Activated CD8-positive, alpha-beta T cell treated with anti-CD3 and anti-CD28 coated beads for 36 hours (primary cell): ENCODE measurements around the gene AP3B1. TPM values are rescaled to one million over a fixed set of nuclear protein-coding genes. Genes with fewer than 3 reads are reported as not detected.

ENCODE experiments used
- ATAC-seq: fragments of 200-7000 bp; cut with Tn5 transposase; one replicate; pipeline ENCODE4 v1.10.0; 2021; ENCODE audit warnings: mild to moderate bottlenecking, moderate library complexity
- CTCF ChIA-PET: fragments of 350-600 bp; sonication (Branson Sonifier 250); formaldehyde crosslinking; loops from one replicate; lab custom pipeline; 2021; ENCODE audit warnings: antibody characterized with exemption; lab: Charles Lee
- POLR2A ChIA-PET: fragments of 350-600 bp; sonication (Branson Sonifier 250); formaldehyde crosslinking; loops from one replicate; lab custom pipeline; 2021; ENCODE audit warnings: antibody characterized with exemption; lab: Charles Lee
- DNase-seq: peaks from one replicate; pipeline ENCODE4 v3.0.0-alpha.2; 2020
- H3K27ac Mint-ChIP-seq: one replicate; pipeline ENCODE4 v1.8.0; 2021; ENCODE audit warnings: mild to moderate bottlenecking, mixed read lengths
- H3K27me3 Mint-ChIP-seq: one replicate; pipeline ENCODE4 v1.8.0; 2021; ENCODE audit warnings: mixed read lengths
- H3K36me3 Mint-ChIP-seq: one replicate; pipeline ENCODE4 v1.8.0; 2021; ENCODE audit warnings: low read depth, mixed read lengths
- H3K4me1 Mint-ChIP-seq: one replicate; pipeline ENCODE4 v1.8.0; 2021; ENCODE audit warnings: low read depth, mixed read lengths
- H3K4me3 Mint-ChIP-seq: one replicate; pipeline ENCODE4 v1.8.0; 2021; ENCODE audit warnings: mild to moderate bottlenecking, moderate library complexity, mixed read lengths
- H3K9me3 Mint-ChIP-seq: one replicate; pipeline ENCODE4 v1.8.0; 2021; ENCODE audit warnings: mixed read lengths
- intact Hi-C: fragments of 100-400 bp; cut with micrococcal nuclease; formaldehyde crosslinking; loops from one replicate; pipeline ENCODE4 v1.10.0; 2022
- total RNA-seq, 2 experiments: library from RNA; stranded (reverse); gene quantifications; one replicate each; pipeline ENCODE4 v1.2.3, GENCODE V29; 2021
- TF ChIP-seq, protein P1 (sequence below): fragments of 200-600 bp; IDR thresholded peaks from one replicate; pipeline ENCODE4 v1.8.0; 2022; ENCODE audit warnings: antibody characterized with exemption, mild to moderate bottlenecking

AP3B1 gene
- total RNA-seq, 2 experiments from 2014 or later, result 33.0 to 34.4 TPM

DNA sequence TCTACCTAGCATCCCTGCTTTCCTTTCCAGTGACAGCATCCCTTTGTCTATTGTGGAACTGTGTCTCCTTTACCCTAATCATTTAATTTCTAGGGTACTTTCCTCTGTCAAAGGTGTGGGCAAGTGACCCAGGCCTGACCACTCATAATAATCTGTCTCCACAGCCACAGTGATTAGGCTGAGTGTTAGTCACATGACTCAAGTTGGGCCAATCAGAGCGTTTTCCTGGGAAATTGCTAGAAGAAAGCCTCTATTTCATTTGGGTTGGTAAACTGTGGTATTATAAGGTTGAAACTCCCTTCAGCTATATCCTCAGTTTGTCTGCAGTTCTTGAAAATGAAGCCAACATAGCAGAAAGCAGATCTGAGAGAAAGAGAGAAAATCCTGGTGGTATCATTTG is 14.2 kb upstream of the AP3B1 start:
- H3K27me3 Mint-ChIP-seq, result peaks cover 23% of the 10 kb centered on the region
- no peaks in the 10 kb centered on the region for H3K36me3 Mint-ChIP-seq
- no peaks in the 10 kb centered on the region for H3K9me3 Mint-ChIP-seq
- CTCF ChIA-PET, result no interaction called here
- POLR2A ChIA-PET, result no interaction called here
- no peaks in the 10 kb centered on the region for H3K4me1 Mint-ChIP-seq
- no peak overlapping the region for H3K4me3 Mint-ChIP-seq
- DNase-seq (no peak), ATAC-seq (no peak)
- H3K27ac Mint-ChIP-seq, result no peak overlapping the region
- intact Hi-C loops, result no loop called here
- TF ChIP-seq, protein P1, sequence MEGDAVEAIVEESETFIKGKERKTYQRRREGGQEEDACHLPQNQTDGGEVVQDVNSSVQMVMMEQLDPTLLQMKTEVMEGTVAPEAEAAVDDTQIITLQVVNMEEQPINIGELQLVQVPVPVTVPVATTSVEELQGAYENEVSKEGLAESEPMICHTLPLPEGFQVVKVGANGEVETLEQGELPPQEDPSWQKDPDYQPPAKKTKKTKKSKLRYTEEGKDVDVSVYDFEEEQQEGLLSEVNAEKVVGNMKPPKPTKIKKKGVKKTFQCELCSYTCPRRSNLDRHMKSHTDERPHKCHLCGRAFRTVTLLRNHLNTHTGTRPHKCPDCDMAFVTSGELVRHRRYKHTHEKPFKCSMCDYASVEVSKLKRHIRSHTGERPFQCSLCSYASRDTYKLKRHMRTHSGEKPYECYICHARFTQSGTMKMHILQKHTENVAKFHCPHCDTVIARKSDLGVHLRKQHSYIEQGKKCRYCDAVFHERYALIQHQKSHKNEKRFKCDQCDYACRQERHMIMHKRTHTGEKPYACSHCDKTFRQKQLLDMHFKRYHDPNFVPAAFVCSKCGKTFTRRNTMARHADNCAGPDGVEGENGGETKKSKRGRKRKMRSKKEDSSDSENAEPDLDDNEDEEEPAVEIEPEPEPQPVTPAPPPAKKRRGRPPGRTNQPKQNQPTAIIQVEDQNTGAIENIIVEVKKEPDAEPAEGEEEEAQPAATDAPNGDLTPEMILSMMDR, result no peak

DNA sequence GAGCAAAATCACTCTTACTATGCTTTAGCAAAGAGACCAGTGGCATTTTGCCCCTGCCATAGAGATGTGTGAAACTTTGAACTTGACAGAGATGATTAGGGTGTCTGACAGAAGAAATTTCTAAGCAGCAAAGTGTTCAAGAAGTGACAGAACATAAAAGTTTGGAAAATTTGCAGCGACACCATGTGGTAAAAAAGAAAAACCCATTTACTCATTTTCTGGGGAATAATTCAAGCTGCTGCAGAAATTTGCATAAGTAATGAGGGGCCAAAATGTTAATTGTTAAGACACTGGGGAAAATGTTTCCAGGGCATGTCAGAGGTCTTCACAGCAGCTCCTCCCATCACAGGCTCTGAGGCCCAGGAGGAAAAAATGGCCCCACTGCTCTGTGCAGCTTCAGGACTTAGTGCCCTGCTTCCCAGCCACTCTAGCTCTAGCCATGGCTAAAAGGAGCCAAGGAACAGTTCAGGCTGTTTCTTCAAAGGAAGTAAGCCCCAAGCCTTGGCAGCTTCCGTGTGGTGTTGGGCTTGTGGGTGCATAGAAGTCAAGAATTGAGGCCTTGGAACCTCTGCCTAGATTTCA is 6.1 kb upstream of the AP3B1 start:
- H3K4me3 Mint-ChIP-seq, result no peak overlapping the region
- no peaks in the 10 kb centered on the region for H3K27me3 Mint-ChIP-seq
- H3K36me3 Mint-ChIP-seq, result no peaks in the 10 kb centered on the region
- no peaks in the 10 kb centered on the region for H3K9me3 Mint-ChIP-seq
- ChIA-PET CTCF (interaction anchor here (0.7 to 1.8 kb wide), 10 partner anchors 11 to 747 kb away, joined by 3 to 9 read pairs (median 4); no protein-coding TSS in a partner anchor), POLR2A (no interaction called here)
- TF ChIP-seq, protein P1, result peak; percentile 37
- no peak overlapping the region for H3K27ac Mint-ChIP-seq
- ATAC-seq (no peak), DNase-seq (no peak)
- H3K4me1 Mint-ChIP-seq, result peaks cover 8% of the 10 kb centered on the region
- intact Hi-C loops, result no loop called here

DNA sequence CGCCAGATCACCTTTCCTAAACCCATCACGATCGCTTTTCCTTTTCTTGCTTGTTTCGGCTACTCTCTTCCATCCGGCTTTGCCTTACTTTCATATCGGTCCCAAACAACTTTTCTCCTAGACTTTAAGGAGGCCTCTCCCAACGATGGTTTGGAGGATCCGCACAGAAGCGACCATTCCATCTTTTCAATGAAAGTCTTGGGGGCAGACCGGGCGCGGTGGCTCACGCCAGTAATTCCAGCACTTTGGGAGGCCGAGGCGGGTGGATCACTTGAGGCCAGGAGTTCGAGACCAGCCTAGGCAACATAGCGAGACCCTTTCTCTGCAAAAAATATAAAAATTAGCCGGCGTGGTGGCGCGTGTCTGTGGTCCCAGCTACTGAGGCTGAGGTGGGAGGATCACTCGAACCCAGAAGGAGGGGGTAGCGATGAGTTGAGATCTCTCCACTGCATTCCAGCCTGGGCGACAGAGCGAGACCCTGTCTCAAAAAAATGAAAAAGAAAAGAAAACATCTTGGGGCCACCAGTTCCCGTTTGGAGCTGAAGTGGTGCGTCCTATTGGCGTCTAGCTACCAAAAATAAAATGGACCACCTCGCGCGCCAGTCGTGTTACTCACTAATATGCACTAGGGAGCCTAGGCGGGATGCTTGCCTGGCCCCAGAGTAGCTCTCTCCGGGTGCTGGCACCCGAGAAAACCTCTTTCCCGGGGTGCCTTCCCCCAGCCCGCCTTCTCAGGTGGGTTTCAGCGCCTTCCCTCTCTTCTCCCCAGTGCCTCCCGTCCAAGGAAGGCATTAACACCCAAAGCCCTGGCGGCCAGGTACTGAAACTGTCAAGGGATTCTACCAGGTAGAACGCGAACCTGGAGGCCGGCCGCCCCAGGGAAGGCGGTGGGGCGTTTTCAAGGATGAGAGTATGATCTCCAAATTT is 800 bp upstream of the AP3B1 start:
- CTCF ChIA-PET, result interaction anchor here (1.1 to 4.0 kb wide), 9 partner anchors 9 to 838 kb away, joined by 3 to 46 read pairs (median 4); partner anchors contain the start of gene SCAMP1
- Mint-ChIP-seq H3K27ac (peak overlapping the region; percentile 99), H3K27me3 (no peaks in the 10 kb centered on the region)

DNA sequence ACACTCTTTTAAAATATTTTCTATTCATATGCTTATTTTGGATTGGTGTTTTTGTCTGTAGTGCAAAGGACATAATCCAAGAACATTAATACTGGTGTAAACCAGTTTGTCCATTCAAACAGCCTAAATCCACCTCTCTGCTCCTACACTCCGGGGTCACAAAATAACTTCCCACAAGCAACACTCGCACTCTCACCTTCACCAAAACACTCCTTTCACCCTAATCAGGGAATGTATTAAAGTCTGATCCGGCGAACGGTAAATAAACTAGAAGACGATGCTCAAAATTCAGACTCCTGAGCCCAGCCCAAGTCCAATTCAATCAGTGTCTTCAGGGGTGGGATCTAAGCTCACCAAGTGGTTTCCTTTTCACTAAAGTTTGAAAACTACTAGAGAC is 649 bp downstream of the AP3B1 start:
- H3K4me1 Mint-ChIP-seq, result peaks cover 36% of the 10 kb centered on the region
- ATAC-seq, result no peak
- H3K27ac Mint-ChIP-seq, result peak overlapping the region; percentile 99
- ChIA-PET POLR2A (interaction anchor here (0.5 to 3.9 kb wide), 6 partner anchors 14 to 731 kb away, joined by 3 to 38 read pairs (median 3); partner anchors contain the start of gene SCAMP1), CTCF (interaction anchor here (0.9 to 4.0 kb wide), 2 partner anchors 66 to 73 kb away, joined by 3 to 46 read pairs; partner anchors contain the start of gene SCAMP1)
- no peak for DNase-seq
- H3K36me3 Mint-ChIP-seq, result peaks cover 12% of the 10 kb centered on the region
- H3K9me3 Mint-ChIP-seq, result no peaks in the 10 kb centered on the region
- no peaks in the 10 kb centered on the region for H3K27me3 Mint-ChIP-seq
- peak overlapping the region; percentile 91 for H3K4me3 Mint-ChIP-seq
- TF ChIP-seq, protein P1, result no peak
- intact Hi-C loops, result loop anchor here (1.0 kb wide), 1 partner anchor 66 kb away; the partner anchor contains the start of gene SCAMP1

More for the DNA sequence above, 800 bp upstream of the AP3B1 start:
- TF ChIP-seq, protein P1, result peak; percentile 56
- Mint-ChIP-seq H3K4me3 (peak overlapping the region; percentile 91), H3K36me3 (peaks cover 12% of the 10 kb centered on the region), H3K4me1 (peaks cover 26% of the 10 kb centered on the region), H3K9me3 (no peaks in the 10 kb centered on the region)
- DNase-seq, result peak; percentile 64
- intact Hi-C loops, result no loop called here
- POLR2A ChIA-PET, result interaction anchor here (0.6 to 3.9 kb wide), 11 partner anchors 10 to 1971 kb away, joined by 3 to 38 read pairs (median 4); partner anchors contain the start of gene SCAMP1
- peak; percentile 28 for ATAC-seq
